NCI-H748 treated with DMSO at 0.1 percent for 48 hours (cell line): ENCODE data around the gene RNF180.

ENCODE experiments used
- DNase-seq: peaks from one replicate; lab custom pipeline; 2025; lab: John Stamatoyannopoulos, UW

Gene RNF180

GRCh38 chr5:64165500-64166200, at the start of gene RNF180:
TSS of gene RNF180 (plus strand) at chr5:64165843. CDS start at chr5:64200808, 34,965 bp downstream.
- no peak for DNase-seq

- DNase-seq, result no peak
Observed at GRCh38 chr5:64125521-64125920, 40.1 kb upstream of the RNF180 start.

GRCh38 chr5:64126202-64126741, 39.4 kb upstream of the RNF180 start:
- DNase-seq, result no peak

DNA sequence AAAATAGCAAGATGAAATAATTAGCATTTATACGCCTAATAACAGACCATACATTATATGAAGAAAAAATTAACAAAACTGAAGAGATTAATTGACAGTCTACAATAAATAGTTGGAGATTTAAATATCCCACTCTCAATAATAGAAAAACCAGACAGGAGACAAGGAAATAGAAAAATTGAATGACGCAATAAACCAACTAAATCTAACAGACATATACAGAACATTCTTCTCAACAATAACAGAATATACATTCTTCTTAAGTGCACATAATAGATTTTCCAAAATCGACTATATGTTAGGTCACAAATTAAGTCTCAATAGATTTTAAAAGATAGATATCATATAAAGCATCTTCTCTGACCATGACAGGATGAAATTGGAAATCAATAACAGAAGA, 25.6 kb upstream of the RNF180 start:
- DNase-seq, result no peak

DNA sequence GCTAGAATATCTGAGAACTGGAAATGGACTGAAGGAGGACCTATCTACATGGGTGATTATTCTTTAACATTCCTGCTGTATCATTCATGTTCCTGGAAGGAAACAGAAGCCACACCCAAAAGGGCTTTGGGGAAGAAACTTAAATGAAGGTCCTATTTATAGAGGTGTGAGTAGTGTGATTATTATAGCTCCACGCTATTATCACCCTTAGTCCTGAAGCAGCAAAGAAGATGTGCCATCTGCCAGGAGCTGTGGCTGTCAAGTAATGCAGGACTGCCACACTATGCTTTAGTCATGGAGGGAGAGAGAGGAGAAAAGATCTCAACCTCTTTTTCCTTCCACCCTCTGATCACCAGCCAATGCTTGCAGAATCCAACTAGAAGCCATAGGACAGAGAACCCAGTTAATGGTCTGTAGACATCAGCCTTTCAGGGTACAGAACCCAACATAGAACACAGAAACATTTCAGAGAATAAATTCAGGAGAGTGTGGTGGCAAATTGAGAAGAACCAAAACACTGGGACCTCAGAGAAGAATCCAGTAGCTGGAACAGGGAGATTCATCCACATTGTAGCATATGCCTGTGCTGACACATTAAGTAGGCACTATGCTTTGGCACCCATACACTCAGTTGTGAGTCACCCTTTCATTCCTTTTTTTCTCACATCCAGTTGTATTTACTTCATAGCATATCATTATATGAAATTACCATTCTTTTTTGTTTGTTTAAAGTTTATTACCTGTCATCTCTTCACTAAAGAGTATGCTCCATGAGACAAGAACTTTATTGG, 21.0 kb upstream of the RNF180 start:
- no peak for DNase-seq

DNA sequence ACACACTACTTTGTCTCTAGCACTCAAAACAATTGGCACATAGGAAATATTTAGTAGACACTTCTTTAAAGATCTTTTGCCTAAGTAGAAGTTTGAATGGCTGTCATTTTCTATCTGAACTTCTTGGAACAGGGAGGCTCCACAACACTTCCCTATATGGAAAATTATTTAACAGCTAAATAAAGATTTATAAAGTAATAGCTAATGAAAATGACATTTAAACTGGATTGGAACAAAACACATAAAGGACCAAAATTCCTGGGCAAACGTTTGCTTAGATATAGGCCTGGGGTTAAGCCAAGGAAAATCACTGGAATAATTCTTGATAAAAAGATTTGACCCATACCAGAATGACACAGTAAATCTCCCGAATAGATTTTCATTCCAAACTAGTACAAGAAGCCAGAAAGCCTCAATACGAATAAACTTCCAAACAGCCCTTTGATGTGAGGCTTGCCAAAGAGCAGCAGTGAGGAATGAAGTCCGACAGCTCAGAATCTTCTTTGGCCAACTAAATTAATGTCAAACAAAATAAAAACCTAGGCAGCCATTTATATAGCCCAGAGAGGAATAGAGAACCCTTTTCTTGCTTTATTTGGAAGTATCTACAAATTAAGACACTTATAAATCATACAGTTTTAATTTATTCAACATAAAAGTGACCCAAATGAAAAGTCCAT, 20.3 kb upstream of the RNF180 start:
- DNase-seq, result no peak

- DNase-seq, result no peak
Observed at GRCh38 chr5:64147379-64147778, 18.3 kb upstream of the RNF180 start.

- DNase-seq, result peak; percentile 2
Observed at GRCh38 chr5:64147849-64148441, 17.7 kb upstream of the RNF180 start.

GRCh38 chr5:64149268-64149667, 16.4 kb upstream of the RNF180 start:
- no peak for DNase-seq

- DNase-seq, result no peak
Observed at GRCh38 chr5:64149857-64150521, 15.7 kb upstream of the RNF180 start.

- no peak for DNase-seq
Observed at GRCh38 chr5:64156261-64156660, 9.4 kb upstream of the RNF180 start.

DNA sequence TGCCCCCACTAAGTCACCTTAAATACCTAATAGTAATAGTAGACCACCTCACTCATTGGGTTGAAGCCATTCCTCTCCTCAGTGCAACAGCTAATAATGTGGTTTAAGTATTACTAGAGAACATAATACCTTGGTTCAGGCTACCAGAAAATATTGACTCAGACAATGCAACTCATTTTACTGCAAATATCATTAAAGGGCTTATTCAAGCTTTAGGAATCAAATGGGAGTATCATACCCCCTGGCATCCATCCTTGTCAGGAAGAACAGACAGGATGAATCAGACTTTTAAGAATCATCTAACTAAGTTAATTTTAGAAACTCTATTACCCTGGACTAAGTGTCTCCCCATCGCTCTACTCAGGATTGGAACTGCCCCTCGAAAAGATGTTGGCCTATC, 6.8 kb upstream of the RNF180 start:
- no peak for DNase-seq

GRCh38 chr5:64160201-64160600, 5.4 kb upstream of the RNF180 start:
- no peak for DNase-seq

DNA sequence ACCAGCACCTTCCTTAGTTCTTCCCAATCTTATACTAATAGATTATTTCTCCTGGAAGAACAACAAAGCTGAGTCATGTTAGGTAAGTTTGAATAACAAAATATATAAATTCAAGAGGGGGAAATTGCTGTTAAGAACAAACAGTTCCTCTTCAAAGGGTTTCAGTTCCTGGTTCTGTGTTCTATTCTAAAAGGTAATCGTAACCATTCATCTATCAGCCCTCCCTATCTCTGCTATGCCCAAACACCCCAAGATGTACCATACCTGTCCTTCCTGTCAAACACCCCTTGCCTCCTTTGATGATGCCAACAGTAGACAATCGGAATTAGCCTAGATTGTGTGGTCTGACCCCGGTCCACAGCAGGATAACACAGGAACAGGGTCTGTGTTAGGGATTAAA, 4.2 kb upstream of the RNF180 start:
- DNase-seq, result no peak

- DNase-seq, result no peak
Observed at GRCh38 chr5:64163135-64163534, 2.5 kb upstream of the RNF180 start.

- no peak for DNase-seq
Observed at GRCh38 chr5:64163746-64164145, 1.9 kb upstream of the RNF180 start.

GRCh38 chr5:64164166-64164565, 1.5 kb upstream of the RNF180 start:
- DNase-seq, result no peak

DNA sequence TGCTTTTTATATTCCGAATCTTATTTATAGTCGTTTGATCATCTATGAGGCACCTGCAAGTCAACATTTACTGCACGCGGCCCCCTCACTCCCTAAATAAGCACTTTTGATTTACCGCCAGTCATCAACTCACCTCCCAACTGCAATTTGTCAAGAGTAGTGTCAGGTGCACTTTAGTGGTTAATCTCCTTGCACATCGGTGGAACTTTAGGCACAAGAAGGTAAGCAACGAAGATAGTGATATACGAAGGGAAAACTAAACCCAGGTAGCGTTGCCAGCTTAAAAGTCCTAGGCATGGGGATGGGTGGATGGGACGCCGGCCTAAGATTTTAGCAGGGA, 513 bp upstream of the RNF180 start:
- DNase-seq, result no peak

DNA sequence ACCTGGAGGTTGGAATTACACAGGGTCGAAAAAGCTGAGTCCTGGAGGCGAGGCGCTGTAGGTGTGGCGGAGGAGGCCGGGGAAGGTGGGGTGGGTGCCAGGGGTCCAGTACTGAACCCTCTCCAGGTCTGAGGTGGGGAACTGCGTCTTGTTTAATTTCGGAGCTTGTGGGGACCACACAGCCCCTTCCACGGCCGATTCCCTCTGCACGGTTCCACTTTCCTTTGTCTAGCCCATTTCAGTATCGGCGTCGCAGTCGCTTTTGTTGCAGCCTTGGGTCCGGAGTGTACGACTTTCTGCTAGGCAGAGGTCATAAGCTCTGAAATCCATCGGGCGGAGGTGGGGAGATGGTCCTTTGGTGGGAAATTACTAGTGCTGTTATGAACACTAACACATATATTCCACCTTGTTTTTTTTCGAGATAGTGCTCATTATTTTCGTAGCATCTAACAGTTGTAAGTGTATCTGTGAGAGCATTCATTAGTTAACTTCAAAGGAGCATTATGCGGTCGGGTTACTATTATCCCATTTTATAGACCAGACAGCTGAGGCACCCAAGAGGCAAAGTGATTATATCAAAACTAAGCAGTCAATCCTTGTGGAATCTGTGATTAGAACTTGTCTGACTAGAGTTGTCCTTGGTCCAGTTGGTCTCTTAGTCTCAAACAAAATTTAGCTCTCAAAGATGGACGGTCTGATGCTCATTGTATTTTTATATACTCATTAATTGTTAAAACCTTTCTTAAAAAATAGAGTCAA, 737 bp downstream of the RNF180 start:
- DNase-seq, result no peak

- DNase-seq, result no peak
Observed at GRCh38 chr5:64176301-64176700, 10.7 kb downstream of the RNF180 start.

DNA sequence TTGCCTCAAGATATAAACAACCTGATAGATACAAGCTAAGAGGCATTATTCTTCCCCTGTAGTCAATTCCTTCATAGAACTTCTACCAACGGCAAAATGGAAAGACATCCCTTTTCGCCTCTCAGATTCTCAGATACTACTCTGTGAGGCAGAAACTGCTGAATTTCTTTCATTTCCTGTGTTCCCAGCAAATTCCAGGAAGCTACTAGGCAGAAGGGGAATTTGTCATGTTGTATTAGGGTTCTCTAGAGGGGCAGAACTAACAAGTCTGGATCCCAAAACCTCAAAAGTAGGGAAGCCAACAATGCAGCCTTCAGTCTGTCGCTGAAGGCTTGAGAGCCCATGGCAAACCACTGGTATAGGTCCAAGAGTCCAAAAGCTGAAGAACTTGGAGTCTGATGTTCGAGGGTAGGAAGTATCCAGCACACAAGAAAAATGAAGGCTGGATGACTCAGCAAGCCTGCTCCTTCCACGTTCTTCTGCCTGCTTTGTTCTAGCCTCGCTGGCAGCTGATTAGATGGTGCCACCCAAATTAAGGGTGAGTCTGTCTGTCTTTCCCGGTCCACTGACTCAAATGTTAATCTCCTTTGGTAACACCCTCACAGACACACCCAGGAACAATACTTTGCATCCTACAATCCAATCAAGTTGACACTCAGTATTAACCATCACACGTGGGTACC, 15.2 kb downstream of the RNF180 start:
- no peak for DNase-seq
